ENCODE data around the gene HARS2.
A peak's percentile ranks its signal among the peaks of the same experiment; 100 is the strongest.
"Not testable (repeated sequence)": the region's sequence is repeated elsewhere in the genome, so short reads cannot be mapped to it uniquely, and the experiment has no call there.

Gene HARS2

DNA sequence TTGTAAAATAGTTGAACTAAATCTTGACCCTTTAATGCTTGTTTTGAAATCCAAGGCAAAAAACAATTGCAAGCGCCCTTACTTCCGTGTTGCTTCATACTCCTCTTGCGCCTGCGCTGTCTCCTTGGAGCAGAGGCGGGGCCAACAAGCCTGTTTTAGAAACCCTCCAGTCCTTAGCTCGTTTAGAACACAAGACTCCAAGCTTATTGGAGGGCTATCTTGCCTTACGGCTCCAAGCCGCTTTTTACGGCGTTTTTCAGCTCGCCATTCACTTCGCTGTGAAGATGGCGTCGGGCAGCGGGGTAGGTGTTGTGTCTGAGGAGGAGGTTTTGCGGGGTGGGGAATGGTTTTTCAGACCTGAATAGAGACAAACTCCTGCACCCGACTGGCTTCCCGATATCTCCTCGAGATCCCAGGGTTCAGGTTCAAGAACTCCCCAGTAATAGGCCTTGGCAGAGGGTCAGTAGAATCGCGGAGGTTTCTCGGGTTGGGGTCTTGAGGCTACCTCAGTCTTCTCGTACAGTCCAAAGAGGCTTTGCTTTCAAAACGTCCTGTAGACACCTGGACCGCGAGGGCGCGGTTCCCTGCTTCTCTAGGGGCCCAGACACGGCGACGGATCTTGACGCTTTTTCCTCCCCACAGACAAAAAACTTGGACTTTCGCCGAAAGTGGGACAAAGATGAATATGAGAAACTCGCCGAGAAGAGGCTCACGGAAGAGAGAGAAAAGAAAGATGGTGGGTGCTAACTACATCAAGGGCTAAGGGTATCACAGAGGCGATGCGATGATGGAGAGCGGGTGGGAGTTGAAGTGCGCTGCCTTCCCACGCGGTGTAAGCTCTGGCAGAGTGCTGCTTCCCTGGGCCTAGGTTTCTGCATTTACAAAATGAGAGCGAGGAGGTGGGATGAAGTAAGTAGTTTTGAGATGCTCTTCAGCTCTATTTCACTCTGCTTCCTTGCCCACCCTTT, 9.2 kb downstream of the HARS2 start, which contains the start of gene ZMAT2:
Gene ZMAT2 (plus strand): TSS at position 271 of the 968 bp plus-strand sequence. CDS start 14 bp downstream, at position 285.
- DNase-seq, result peak; percentile 99

DNA sequence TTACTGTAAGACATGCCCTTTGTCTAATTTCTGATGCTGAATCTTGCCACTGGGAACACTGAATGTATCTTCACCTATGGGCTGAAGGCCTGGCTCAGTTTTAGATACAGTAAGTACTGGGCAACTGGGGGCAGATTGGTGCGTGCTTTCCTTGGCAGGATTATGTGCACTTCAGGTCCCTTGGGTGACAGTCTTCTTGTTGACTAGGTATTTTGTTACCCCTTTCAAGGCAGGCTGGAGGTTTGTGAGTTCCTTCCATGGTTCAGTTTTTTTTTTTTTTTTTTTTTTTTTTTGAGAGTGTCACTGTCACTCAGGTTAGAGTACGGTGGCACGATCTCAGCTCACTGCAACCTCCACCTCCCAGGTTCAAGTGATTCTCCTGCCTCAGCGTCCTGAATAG, 16.6 kb downstream of the HARS2 start:
- DNase-seq, result no peak

DNA sequence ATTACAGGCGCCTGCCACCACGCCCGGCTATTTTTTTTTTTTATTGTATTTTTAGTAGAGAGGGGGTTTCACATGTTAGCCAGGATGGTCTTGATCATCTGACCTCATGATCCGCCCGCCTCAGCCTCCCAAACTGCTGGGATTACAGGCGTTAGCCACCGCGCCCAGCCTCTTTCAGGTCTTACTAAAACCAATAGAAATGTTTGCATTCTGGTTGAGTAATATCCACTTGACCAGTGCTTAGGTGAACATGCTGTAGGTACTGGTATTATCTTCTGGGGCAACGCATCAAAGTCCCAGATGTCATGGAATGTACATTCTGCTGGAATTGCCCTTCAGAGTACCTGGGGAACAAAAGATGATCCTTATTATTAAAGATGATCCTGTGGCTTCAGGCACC, 17.5 kb downstream of the HARS2 start:
- DNase-seq, result not testable (repeated sequence)

DNA sequence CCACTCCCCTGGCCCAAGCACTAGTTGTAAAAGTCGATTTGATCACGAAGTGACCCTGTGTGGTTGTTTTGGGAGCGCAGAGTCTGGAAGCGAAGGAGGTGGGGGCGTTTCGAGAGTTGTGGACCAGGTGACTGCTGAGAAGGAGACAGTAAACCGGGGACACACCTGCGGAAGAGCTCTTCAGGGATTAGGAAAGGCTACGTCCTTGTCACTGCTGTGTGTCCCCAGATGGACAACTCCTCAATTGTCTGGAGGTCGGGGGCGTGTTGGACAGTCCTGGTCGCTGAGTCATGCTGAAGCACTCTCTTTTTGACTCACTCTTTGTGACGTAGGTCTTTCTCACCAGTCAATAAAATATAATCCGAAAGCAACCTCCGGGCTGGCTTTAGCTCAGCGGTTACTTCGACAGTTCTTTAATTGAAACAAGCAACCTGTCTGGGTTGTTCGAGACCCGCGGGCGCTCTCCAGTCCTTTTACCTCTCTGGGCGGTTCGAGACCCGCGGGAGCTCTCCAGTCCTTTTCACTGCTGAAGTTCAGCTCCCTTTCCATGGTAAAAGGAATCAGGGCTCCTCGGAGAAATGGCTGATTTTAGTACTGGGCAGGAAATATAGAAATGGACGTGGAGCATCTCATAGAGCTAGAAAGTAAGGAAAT, 19.8 kb downstream of the HARS2 start:
- DNase-seq, result peak; percentile 96

DNA sequence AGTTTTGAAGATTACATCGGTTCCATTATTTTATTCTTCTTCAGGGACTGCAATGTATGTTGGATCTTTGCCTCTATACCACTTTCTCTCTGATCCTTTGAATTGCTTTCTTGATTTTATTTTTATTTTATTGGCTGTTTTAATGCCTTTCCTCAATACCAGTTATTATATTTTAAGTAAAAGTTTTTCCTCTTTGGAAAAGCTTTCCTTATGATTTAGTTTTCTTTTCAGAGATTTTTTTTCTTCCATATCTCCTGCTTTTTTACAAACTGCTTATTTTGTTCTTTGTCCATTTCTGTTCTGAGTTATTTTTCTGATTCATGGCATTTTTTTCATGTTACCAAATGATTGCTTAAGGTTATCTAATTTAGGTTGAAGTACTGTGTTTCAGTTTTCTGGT, 20.5 kb downstream of the HARS2 start:
- DNase-seq, result no peak

DNA sequence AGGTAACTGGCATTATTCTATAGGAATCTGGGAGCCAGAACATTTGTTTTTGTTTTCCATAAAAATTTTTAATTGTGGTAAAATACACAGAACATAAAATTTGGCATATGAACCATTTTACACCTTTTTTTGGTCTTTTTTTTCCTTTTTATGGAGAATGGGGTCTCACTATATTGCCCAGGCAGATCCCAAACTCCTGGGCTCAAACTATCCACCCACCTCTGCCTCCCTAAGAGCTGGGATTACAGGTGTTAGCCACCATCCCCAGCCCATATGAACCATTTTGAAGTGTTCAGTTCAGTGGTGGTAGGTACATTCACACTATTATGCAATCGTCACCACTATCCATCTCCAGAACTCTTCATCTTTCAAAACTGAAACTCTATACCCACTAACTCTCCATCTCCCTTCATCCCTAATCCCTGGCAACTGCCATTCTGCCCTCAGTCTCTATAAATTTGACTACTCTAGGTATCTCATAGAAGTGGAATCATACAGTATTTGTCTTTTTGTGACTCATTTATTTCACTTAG, 22.4 kb downstream of the HARS2 start:
- no peak for DNase-seq

DNA sequence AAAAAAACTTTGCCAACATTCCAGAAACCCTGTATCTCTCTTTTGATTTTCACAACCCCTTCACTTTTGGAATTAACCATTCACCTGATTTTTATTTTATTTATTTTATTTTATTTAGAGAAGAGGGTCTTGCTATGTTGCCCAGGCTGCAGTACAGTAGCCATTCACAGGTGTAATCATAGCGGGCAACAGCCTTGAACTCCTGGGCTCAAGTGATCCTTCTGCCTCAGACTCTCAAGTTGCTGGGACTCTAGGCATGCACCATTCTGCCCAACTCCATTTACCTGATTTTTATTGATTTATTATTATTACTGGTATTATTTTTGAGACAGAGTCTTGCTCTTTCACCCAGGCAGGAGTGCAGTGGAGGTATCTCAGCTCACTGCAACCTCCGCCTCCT, 25.0 kb downstream of the HARS2 start:
- not testable (repeated sequence) for DNase-seq

DNA sequence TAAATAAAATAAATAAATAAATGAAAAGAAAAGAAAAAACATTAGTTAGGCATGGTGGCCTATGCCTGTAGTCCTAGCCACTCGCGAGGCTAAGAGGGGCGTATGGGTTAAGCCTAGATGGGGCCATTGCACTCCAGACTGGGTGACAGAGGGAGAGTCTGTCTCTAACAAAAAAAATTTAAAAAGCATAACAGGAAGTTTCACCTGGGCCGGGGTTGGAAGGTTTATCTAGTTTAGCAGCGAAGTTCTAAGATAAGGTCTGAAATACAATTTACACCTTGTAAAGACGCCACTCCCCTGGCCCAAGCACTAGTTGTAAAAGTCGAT, 27.0 kb downstream of the HARS2 start:
- no peak for DNase-seq

DNA sequence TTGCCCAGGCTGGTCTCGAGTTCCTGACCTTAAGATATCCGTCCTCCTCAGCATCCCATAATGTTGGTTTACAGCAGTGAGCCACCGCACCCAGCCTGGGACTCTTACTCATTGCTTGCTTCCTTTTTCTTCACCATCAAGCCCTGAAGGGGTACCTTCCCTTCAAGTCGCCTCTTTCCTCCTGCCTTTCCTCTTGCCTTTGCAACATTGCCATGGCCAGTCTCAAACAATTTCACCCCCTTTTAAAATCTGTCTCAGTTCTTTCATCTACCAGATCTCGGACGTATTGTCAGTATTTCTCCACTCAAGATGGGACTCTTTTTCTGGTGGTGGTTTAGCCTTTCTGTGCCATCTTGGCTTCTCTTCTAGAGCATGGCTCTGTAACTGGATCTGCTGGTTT, 29.5 kb downstream of the HARS2 start:
- DNase-seq, result peak; percentile 45

DNA sequence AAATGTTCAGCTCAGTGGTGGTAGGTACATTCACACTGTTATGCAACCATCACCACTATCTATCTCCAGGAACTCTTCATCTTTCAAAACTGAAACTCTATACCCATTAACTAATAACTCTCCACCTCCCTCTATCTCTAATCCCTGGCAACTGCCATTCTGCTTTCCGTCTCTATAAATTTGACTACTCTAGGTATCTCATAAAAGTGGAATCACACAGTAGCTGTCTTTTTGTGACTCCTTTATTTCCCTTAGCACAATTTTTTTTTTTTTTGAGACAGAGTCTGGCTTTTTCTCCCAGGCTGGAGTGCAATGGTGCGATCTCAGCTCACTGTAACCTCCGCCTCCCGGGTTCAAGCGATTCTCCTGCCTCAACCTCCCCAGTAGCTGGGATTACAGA, 30.1 kb downstream of the HARS2 start:
- DNase-seq, result not testable (repeated sequence)

DNA sequence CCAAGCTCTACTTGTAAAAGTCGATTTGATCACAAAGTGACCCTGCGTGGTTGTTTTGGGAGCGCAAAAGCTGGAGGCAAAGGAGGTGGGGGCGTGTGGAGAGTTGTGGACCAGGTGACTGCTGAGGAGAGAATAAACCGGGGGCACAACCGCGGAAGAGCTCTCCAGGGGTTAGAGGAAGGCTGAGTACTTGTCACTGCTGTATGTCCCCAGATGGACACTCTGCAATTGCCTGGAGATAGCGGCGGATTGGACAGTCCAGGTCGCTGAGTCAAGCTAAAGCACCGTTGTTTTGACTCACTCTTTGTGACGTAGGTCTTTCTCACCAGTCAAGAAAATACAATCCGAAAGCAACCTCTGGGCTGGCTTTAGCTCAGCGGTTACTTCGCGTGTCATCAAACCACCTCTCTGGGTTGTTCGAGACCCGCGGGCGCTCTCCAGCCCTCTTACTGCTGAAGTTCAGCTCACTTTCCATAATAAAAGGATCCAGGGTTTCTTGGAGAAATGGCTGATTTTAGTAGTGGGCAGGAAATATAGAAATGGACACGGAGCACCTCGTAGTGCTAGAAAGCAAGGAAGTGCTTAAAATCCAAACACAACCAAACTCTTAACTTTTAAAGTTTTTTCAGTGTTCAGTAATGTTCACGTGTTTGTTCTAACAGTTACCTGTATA, 34.7 kb downstream of the HARS2 start:
- DNase-seq, result peak; percentile 95

DNA sequence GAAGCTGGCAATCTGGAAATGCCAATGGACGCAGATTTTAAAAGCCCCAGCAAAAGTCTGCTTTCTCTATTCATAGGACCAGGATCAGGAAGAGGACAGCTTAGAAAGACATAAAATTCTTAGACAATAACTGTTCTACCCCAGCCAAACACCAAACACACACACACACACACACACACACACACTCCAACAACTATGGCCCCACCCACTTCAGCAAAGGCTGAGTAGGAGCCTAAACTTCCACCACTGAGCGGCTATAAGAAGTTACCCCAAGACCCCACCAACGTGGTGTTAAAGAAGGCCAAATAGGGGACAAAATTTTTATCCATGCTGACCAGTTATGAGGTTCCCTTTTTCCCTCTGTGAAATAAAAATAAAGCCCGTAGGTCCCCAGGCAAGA, 41.8 kb downstream of the HARS2 start:
- DNase-seq, result no peak

DNA sequence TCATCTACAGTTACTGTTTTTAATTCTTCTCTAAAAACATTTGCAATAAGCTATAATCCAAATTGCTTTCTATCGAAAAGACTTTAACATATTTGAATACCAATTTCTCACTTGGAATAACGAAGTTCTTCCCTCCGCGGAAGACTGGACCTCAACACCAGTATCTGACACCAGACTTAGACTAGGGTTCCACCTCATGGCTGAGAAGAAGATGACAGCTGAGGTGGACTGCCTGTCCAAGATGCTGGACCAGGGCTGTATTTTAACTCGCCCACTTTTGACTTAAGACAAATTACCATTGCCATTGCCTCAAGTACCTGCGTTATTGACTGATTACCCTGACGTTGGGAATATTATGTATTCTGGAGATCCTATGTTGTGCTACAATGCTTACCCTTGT, 43.1 kb downstream of the HARS2 start:
- peak; percentile 41 for DNase-seq

DNA sequence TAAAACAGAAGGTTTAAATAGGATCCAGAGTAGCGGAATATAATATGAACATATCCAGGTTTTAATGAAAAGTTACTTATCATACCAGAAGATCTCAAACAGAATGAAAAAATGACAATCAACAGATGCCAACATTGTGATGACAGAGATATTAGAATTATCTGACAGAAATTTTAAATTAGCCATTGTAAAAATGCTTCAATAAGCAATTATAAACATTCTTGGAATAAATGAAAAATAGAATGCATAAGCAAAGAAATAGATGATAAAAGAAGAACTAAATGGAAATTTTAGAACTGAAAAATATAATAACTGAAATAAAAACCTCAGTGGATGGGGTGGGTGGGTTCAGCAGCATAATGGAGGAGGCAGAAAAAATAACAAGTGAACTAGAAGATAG, 46.2 kb downstream of the HARS2 start:
- DNase-seq, result no peak

DNA sequence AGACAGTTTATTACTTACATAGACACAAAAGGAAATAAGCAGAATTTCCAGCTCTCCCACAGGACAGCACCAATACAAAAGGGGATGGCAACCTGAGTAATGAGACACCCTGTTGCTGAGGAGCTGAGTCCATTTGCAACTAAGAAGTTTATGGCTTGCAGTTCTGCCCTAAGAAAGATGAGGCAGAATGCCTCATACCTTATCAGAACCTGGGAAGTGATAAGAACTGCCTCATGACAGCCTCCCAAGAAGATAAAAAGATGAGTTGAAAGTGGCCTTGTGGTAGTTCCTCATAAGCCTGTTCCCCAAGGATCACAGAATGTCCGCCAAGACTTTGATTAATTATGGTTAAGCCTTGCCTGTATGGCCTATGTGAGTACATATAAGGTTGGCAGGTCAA, 50.7 kb downstream of the HARS2 start:
- no peak for DNase-seq

Data from NCI-H69 (cell line).